ENCODE data around the gene AATK. TPM values are rescaled to one million over a fixed set of nuclear protein-coding genes. Genes with fewer than 3 reads are reported as not detected.

Gene AATK
- polyA plus RNA-seq, 1 of the 3 experiments (the other 2 are of a cell fraction): 0.51 TPM

DNA sequence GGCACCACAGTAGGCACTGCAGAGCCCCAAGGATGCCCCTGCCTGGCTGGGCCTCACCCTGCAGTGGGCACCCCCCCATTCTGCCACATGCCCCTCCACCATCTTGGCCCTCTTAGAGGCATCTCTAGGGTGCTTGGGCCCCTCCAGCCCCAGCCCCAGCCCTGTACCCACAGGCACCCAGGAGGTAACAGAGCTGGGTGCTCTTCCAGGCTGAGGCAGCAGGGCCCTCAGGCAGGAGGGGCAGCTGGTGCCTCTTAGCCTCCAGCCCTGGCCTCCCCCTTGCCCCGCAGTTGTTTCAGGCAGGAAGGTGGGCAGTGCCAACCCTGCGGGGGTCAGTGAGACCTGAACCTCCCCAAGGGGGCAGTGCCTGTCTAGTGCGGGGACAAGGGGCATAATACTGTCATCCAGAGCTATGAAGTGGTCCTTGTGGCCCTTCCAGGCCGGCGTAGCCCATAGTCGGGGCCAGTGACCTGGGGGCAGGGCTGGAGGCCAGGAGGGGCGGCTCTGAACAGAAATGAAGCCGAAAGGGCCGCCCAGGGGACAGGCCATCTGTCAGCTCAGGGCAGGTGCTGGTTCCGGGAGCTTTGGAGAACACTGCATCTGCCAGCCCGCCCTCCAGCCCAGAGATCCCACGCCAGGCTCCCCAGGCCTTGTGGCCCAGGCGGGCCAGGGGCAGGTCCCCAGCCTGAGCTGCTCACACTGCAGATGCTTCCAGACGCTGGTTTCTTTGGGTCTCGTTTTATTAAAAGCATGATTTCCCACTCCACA, 4.9 kb upstream of the AATK start:
- Histone ChIP-seq H3K79me2 (ENCODE audit: insufficient read depth) (no peaks in the 10 kb centered on the region), H3K4me3 (ENCODE audit: low read depth in 2 of 2, low read length in 1 of 2) (no peak overlapping the region), H3K4me2 (no peak overlapping the region), H3K9me3 (0 out of 2 replicates have a peak, but pooled peaks cover 7% of the 10 kb centered on the region), H3K9me2 (no peaks in the 10 kb centered on the region), H3K27ac (ENCODE audit: low read depth in 2 of 2, low read length in 1 of 2) (no peak overlapping the region), H3K27me3 (ENCODE audit: insufficient read depth) (peaks cover 12% of the 10 kb centered on the region; the same call in 1 of the 2 replicates), H3K9ac (no peak overlapping the region), H4K20me1 (ENCODE audit: insufficient read depth) (no peaks in the 10 kb centered on the region), H3K4me1 (ENCODE audit: control insufficient read depth in 1 of 2, insufficient read depth in 2 of 2, low read depth in 1 of 2, low read length in 1 of 2) (peaks cover 0 to 5% of the 10 kb centered on the region in 2 experiments; a peak in 1 of 4 replicates), H3K36me3 (replicated peaks in 1 of 2; ENCODE audit: control insufficient read depth in 1 of 2, insufficient read depth in 2 of 2, low read length in 1 of 2) (no peaks in the 10 kb centered on the region), H2AFZ (ENCODE audit: low read depth) (no peak overlapping the region), H3F3A (replicated peaks; ENCODE audit: insufficient read depth) (peaks cover 3% of the 10 kb centered on the region)
- WGBS (ENCODE audit: low lambda C conversion rate): 75% methylated on average over 13 of the region's 15 CpGs
- no peak for TF ChIP-seq CHD2 (IDR thresholded peaks at IDR 0.05; ENCODE audit: low read length, partially characterized antibody)
- ChIA-PET POLR2A (no interaction called here), CTCF (interaction anchor here (0.8 to 1.0 kb wide), 4 partner anchors 9 to 147 kb away, joined by 3 to 4 read pairs (median 3); no protein-coding TSS in a partner anchor)
- no peak for DNase-seq

GRCh38 chr17:81169870-81170309, 3.9 kb upstream of the AATK start:
- no peak for TF ChIP-seq CHD2 (IDR thresholded peaks at IDR 0.05; ENCODE audit: low read length, partially characterized antibody)
- TF ChIP-seq, protein P1, sequence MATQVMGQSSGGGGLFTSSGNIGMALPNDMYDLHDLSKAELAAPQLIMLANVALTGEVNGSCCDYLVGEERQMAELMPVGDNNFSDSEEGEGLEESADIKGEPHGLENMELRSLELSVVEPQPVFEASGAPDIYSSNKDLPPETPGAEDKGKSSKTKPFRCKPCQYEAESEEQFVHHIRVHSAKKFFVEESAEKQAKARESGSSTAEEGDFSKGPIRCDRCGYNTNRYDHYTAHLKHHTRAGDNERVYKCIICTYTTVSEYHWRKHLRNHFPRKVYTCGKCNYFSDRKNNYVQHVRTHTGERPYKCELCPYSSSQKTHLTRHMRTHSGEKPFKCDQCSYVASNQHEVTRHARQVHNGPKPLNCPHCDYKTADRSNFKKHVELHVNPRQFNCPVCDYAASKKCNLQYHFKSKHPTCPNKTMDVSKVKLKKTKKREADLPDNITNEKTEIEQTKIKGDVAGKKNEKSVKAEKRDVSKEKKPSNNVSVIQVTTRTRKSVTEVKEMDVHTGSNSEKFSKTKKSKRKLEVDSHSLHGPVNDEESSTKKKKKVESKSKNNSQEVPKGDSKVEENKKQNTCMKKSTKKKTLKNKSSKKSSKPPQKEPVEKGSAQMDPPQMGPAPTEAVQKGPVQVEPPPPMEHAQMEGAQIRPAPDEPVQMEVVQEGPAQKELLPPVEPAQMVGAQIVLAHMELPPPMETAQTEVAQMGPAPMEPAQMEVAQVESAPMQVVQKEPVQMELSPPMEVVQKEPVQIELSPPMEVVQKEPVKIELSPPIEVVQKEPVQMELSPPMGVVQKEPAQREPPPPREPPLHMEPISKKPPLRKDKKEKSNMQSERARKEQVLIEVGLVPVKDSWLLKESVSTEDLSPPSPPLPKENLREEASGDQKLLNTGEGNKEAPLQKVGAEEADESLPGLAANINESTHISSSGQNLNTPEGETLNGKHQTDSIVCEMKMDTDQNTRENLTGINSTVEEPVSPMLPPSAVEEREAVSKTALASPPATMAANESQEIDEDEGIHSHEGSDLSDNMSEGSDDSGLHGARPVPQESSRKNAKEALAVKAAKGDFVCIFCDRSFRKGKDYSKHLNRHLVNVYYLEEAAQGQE (IDR thresholded peaks at IDR 0.05; ENCODE audit: low read depth, low read length): no peak
- TF ChIP-seq EP300 (IDR thresholded peaks at IDR 0.05; ENCODE audit: borderline replicate concordance in 1 of 2, low read depth in 1 of 2, low read length in 1 of 2): no peak
- no peak for TF ChIP-seq MEF2A (IDR thresholded peaks at IDR 0.05; ENCODE audit: borderline replicate concordance, low read depth)
- TF ChIP-seq MXI1 (IDR thresholded peaks at IDR 0.05; ENCODE audit: low read depth, low read length): no peak
- no peak for TF ChIP-seq FOSL2 (IDR thresholded peaks at IDR 0.05; ENCODE audit: borderline replicate concordance, low read depth)
- POLR2A ChIA-PET: no interaction called here

More at GRCh38 chr17:81169870-81170309, 3.9 kb upstream of the AATK start:
- Histone ChIP-seq H2AFZ (ENCODE audit: low read depth) (no peak overlapping the region), H4K20me1 (ENCODE audit: insufficient read depth) (no peaks in the 10 kb centered on the region), H3K9ac (no peak overlapping the region), H3K27ac (ENCODE audit: low read depth in 2 of 2, low read length in 1 of 2) (no peak overlapping the region), H3K79me2 (ENCODE audit: insufficient read depth) (no peaks in the 10 kb centered on the region), H3K36me3 (replicated peaks in 1 of 2; ENCODE audit: control insufficient read depth in 1 of 2, insufficient read depth in 2 of 2, low read length in 1 of 2) (no peaks in the 10 kb centered on the region), H3K9me3 (no peaks in the 10 kb centered on the region), H3K4me1 (ENCODE audit: control insufficient read depth in 1 of 2, insufficient read depth in 2 of 2, low read depth in 1 of 2, low read length in 1 of 2) (peaks cover 0 to 13% of the 10 kb centered on the region in 2 experiments; a peak in 1 of 4 replicates), H3F3A (replicated peaks; ENCODE audit: insufficient read depth) (peaks cover 8% of the 10 kb centered on the region), H3K9me2 (no peaks in the 10 kb centered on the region), H3K27me3 (ENCODE audit: insufficient read depth) (peaks cover 20% of the 10 kb centered on the region; the same call in 1 of the 2 replicates), H3K4me2 (no peak overlapping the region), H3K4me3 (ENCODE audit: low read depth in 2 of 2, low read length in 1 of 2) (no peak overlapping the region)
- WGBS (ENCODE audit: low lambda C conversion rate): 88% methylated on average over 3 of the region's 3 CpGs
- CTCF ChIA-PET: interaction anchor here (1.9 kb wide), 1 partner anchor 27 kb away, joined by 10 read pairs; no protein-coding TSS in a partner anchor
- DNase-seq: no peak
